ENCODE measurements around the gene COX5A. TPM values are rescaled to one million over a fixed set of nuclear protein-coding genes. Genes with fewer than 3 reads are reported as not detected.

COX5A gene
- total and polyA plus RNA-seq, 2 of the 13 experiments (the other 11 are each of a cell fraction or from before 2014, with no cell fraction given): 158 to 218 TPM

GRCh38 chr15:74958320-74958907 is 20.5 kb upstream of the COX5A start (continued):
- TF ChIP-seq ZXDC (CRISPR knock-in tag; IDR thresholded peaks at IDR 0.05) (no peak), GMEB1 (CRISPR knock-in tag; IDR thresholded peaks at IDR 0.05; ENCODE audit: borderline replicate concordance) (no peak), NCOR1 (IDR thresholded peaks at IDR 0.05; ENCODE audit: borderline replicate concordance, low read length) (0 out of 2 replicates have a peak, but pooled peaks have one; percentile 23), GLI4 (CRISPR knock-in tag; IDR thresholded peaks at IDR 0.05; ENCODE audit: borderline replicate concordance) (no peak), GATAD1 (CRISPR knock-in tag; IDR thresholded peaks at IDR 0.05) (no peak), RELA (CRISPR knock-in tag; IDR thresholded peaks at IDR 0.05) (no peak), HDAC1 (CRISPR knock-in tag; IDR thresholded peaks at IDR 0.05) (peak; percentile 57), ZBTB7B (CRISPR knock-in tag; IDR thresholded peaks at IDR 0.05) (no peak), SSRP1 (CRISPR knock-in tag; IDR thresholded peaks at IDR 0.05) (no peak), ARID4A (CRISPR knock-in tag; IDR thresholded peaks at IDR 0.05; ENCODE audit: borderline replicate concordance) (peak; percentile 17; the same call in 1 of the 2 replicates), CHD4 (IDR thresholded peaks at IDR 0.05; ENCODE audit: borderline replicate concordance, low read length) (no peak), RXRB (CRISPR knock-in tag; IDR thresholded peaks at IDR 0.05; ENCODE audit: borderline replicate concordance) (no peak), MLLT10 (CRISPR knock-in tag; IDR thresholded peaks at IDR 0.05) (no peak), KDM4B (CRISPR knock-in tag; IDR thresholded peaks at IDR 0.05) (no peak), EZH2 (conservative IDR thresholded peaks at IDR 0.05; ENCODE audit: low read depth, low read length) (no peak), NFYB (CRISPR knock-in tag; IDR thresholded peaks at IDR 0.05) (no peak), CENPT (CRISPR knock-in tag; IDR thresholded peaks at IDR 0.05; ENCODE audit: low read depth) (no peak), SYNCRIP (IDR thresholded peaks at IDR 0.05; ENCODE audit: insufficient read depth, low read depth, low read length) (no peak)

Measured in HepG2 (cell line).